GM23338 (cell line): Measurements from ENCODE around the gene SASH1. TPM values are rescaled to one million over a fixed set of nuclear protein-coding genes. Genes with fewer than 3 reads are reported as not detected.

Experiments
- ATAC-seq: fragments of 200-7000 bp; cut with Tn5 transposase; 3 replicates; pipeline ENCODE4 v1.9.1; 2020
- DNase-seq: peaks from one replicate; pipeline ENCODE4 v3.0.0-alpha.2; 2015; ENCODE audit warnings: low spot score
- H2AFZ ChIP-seq: fragments of 200-600 bp; sonication (generic); 2 replicates; pipeline ENCODE4 v1.8.0; 2016; ENCODE audit warnings: antibody characterized with exemption, mild to moderate bottlenecking, moderate library complexity
- H3F3A ChIP-seq: fragments of 200-600 bp; sonication (generic); replicated peaks from 2 replicates; pipeline ENCODE4 v1.8.0; 2017; ENCODE audit warnings: antibody characterized with exemption, mixed run types, low read depth
- H3K27ac ChIP-seq: fragments of 200-600 bp; sonication (generic); 2 replicates; pipeline ENCODE4 v1.6.1; 2016; ENCODE audit warnings: low read depth
- H3K27me3 ChIP-seq: fragments of 200-600 bp; sonication (generic); 2 replicates; pipeline ENCODE4 v1.8.0; 2016; ENCODE audit warnings: mild to moderate bottlenecking, mixed run types, moderate library complexity; ENCODE audit not compliant: insufficient read depth
- H3K36me3 ChIP-seq: fragments of 200-600 bp; sonication (generic); 2 replicates; pipeline ENCODE4 v1.8.0; 2016; ENCODE audit warnings: mild to moderate bottlenecking; ENCODE audit not compliant: insufficient read depth
- H3K4me1 ChIP-seq: fragments of 200-600 bp; sonication (generic); 2 replicates; pipeline ENCODE4 v1.8.0; 2016; ENCODE audit warnings: mild to moderate bottlenecking, moderate library complexity; ENCODE audit not compliant: insufficient read depth
- H3K4me2 ChIP-seq: fragments of 200-600 bp; sonication (generic); 2 replicates; pipeline ENCODE4 v1.7.1; 2017; ENCODE audit warnings: mixed run types
- H3K4me3 ChIP-seq: fragments of 200-600 bp; sonication (generic); 2 replicates; pipeline ENCODE4 v1.6.1; 2016; ENCODE audit warnings: mixed run types
- H3K79me2 ChIP-seq: fragments of 200-600 bp; sonication (generic); replicated peaks from 2 replicates; pipeline ENCODE4 v1.8.0; 2017; ENCODE audit warnings: mild to moderate bottlenecking; ENCODE audit not compliant: insufficient read depth
- H3K9me2 ChIP-seq: fragments of 200-600 bp; sonication (generic); 2 replicates; pipeline ENCODE4 v1.8.0; 2017; ENCODE audit not compliant: insufficient read depth
- H4K20me1 ChIP-seq: fragments of 200-600 bp; sonication (generic); replicated peaks from 2 replicates; pipeline ENCODE4 v1.8.0; 2017; ENCODE audit warnings: mild to moderate bottlenecking; ENCODE audit not compliant: insufficient read depth
- H3K27ac Mint-ChIP-seq: 2 replicates; pipeline ENCODE4 v1.8.0; 2020; ENCODE audit warnings: inconsistent platforms, mild to moderate bottlenecking, moderate library complexity, mixed read lengths
- H3K27me3 Mint-ChIP-seq: 3 replicates; pipeline ENCODE4 v1.8.0; 2022; ENCODE audit warnings: low read depth, mild to moderate bottlenecking, moderate library complexity, mixed read lengths, inconsistent platforms; ENCODE audit not compliant: insufficient read depth, poor library complexity
- H3K36me3 Mint-ChIP-seq: 3 replicates; pipeline ENCODE4 v1.8.0; 2021; ENCODE audit warnings: low read depth, mild to moderate bottlenecking, inconsistent platforms, moderate library complexity, mixed read lengths
- H3K4me1 Mint-ChIP-seq: 3 replicates; pipeline ENCODE4 v1.8.0; 2020; ENCODE audit warnings: mild to moderate bottlenecking, inconsistent platforms, mixed read lengths
- H3K4me3 Mint-ChIP-seq: 3 replicates; pipeline ENCODE4 v1.8.0; 2021; ENCODE audit warnings: moderate library complexity, mild to moderate bottlenecking, inconsistent platforms, mixed read lengths
- H3K9me3 Mint-ChIP-seq: 3 replicates; pipeline ENCODE4 v1.8.0; 2020; ENCODE audit warnings: moderate library complexity, mild to moderate bottlenecking, inconsistent platforms, mixed read lengths
- ZNF114 ChIP-seq: fragments of 250-450 bp; sonication (Bioruptor Pico); IDR thresholded peaks from 2 replicates; pipeline ENCODE4 v1.5.0; 2020; ENCODE audit warnings: mild to moderate bottlenecking, moderate library complexity
- polyA plus RNA-seq: library from polyadenylated mRNA; unstranded; fragments of >200 nt; fragmentation: Nextera tagmentation; extraction: Ambion mirVana; gene quantifications from 2 replicates; pipeline ENCODE4 v1.2.1, GENCODE V29; 2016
- total RNA-seq: library from RNA; depleted of rRNA; stranded (reverse); fragments of >200 nt; shearing (Covaris generic); gene quantifications from 2 replicates; pipeline ENCODE4 v1.2.3, GENCODE V29; 2014
- TF ChIP-seq, protein P1 (sequence below): fragments of 250-450 bp; sonication (Bioruptor Pico); IDR thresholded peaks from 2 replicates; pipeline ENCODE4 v1.5.0; 2020; ENCODE audit warnings: mild to moderate bottlenecking, moderate library complexity
- TF ChIP-seq, protein P2 (sequence below): IDR thresholded peaks from one replicate; pipeline ENCODE4 v1.6.1; 2018; ENCODE audit warnings: antibody characterized with exemption; ENCODE audit not compliant: unreplicated experiment

The SASH1 gene
- total and polyA plus RNA-seq, 2 experiments from 2014 or later, result 8.2 to 30.2 TPM

DNA sequence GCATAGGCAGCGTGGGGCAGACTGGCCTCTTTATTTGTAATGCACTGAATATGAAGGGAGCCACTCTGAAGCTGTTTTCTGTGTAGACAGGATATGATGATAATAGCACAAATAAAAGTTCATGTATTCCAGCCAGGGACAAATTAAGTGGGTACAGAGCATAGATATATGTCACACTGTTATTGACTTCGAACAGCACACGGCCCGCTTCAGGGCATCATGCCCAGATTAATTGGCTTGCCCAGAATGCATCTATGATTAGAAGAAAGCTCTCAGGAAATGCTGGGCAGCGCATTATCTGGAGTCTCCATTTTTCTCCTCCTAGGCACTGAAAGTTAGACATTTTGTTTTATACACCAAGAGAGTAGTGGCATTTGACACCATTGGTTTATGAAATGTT, 26.3 kb upstream of the SASH1 start (continued):
- TF ChIP-seq, protein P1, sequence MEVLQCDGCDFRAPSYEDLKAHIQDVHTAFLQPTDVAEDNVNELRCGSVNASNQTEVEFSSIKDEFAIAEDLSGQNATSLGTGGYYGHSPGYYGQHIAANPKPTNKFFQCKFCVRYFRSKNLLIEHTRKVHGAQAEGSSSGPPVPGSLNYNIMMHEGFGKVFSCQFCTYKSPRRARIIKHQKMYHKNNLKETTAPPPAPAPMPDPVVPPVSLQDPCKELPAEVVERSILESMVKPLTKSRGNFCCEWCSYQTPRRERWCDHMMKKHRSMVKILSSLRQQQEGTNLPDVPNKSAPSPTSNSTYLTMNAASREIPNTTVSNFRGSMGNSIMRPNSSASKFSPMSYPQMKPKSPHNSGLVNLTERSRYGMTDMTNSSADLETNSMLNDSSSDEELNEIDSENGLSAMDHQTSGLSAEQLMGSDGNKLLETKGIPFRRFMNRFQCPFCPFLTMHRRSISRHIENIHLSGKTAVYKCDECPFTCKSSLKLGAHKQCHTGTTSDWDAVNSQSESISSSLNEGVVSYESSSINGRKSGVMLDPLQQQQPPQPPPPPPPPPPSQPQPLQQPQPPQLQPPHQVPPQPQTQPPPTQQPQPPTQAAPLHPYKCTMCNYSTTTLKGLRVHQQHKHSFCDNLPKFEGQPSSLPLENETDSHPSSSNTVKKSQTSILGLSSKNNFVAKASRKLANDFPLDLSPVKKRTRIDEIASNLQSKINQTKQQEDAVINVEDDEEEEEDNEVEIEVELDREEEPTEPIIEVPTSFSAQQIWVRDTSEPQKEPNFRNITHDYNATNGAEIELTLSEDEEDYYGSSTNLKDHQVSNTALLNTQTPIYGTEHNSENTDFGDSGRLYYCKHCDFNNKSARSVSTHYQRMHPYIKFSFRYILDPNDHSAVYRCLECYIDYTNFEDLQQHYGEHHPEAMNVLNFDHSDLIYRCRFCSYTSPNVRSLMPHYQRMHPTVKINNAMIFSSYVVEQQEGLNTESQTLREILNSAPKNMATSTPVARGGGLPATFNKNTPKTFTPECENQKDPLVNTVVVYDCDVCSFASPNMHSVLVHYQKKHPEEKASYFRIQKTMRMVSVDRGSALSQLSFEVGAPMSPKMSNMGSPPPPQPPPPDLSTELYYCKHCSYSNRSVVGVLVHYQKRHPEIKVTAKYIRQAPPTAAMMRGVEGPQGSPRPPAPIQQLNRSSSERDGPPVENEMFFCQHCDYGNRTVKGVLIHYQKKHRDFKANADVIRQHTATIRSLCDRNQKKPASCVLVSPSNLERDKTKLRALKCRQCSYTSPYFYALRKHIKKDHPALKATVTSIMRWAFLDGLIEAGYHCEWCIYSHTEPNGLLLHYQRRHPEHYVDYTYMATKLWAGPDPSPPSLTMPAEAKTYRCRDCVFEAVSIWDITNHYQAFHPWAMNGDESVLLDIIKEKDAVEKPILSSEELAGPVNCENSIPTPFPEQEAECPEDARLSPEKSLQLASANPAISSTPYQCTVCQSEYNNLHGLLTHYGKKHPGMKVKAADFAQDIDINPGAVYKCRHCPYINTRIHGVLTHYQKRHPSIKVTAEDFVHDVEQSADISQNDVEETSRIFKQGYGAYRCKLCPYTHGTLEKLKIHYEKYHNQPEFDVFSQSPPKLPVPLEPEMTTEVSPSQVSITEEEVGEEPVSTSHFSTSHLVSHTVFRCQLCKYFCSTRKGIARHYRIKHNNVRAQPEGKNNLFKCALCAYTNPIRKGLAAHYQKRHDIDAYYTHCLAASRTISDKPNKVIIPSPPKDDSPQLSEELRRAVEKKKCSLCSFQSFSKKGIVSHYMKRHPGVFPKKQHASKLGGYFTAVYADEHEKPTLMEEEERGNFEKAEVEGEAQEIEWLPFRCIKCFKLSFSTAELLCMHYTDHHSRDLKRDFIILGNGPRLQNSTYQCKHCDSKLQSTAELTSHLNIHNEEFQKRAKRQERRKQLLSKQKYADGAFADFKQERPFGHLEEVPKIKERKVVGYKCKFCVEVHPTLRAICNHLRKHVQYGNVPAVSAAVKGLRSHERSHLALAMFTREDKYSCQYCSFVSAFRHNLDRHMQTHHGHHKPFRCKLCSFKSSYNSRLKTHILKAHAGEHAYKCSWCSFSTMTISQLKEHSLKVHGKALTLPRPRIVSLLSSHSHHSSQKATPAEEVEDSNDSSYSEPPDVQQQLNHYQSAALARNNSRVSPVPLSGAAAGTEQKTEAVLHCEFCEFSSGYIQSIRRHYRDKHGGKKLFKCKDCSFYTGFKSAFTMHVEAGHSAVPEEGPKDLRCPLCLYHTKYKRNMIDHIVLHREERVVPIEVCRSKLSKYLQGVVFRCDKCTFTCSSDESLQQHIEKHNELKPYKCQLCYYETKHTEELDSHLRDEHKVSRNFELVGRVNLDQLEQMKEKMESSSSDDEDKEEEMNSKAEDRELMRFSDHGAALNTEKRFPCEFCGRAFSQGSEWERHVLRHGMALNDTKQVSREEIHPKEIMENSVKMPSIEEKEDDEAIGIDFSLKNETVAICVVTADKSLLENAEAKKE (CRISPR knock-in tag), result no peak
- TF ChIP-seq ZNF114 (CRISPR knock-in tag), result no peak

DNA sequence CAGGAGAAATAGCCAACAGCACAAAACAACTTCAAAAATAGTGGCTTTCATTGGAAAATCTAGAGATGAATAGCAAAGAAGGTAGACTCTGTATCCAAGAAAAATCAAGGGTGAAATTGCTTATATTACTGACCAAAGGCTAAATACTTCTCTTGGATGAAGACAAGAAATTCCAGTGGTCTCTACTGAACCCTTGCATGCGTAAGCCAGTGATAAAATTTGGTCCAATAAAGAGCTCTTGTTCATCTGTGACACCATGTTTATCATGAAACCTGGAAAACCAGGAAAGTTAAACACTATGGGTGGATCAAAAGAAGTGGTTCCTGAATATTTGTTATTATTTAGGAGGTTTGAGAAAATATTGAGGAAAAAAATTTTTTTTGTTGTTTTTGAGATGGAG, 25.6 kb upstream of the SASH1 start:
- DNase-seq, result no peak
- no peak overlapping the region for H3K27ac Mint-ChIP-seq
- H3K4me3 Mint-ChIP-seq, result no peak overlapping the region
- no peaks in the 10 kb centered on the region for H4K20me1 ChIP-seq
- H3K79me2 ChIP-seq, result no peaks in the 10 kb centered on the region
- H3K9me2 ChIP-seq, result 0 out of 2 replicates have a peak, but pooled peaks cover 3% of the 10 kb centered on the region
- ATAC-seq, result no peak
- H3F3A ChIP-seq, result no peaks in the 10 kb centered on the region
- no peaks in the 10 kb centered on the region for H3K9me3 Mint-ChIP-seq
- H3K27me3 Mint-ChIP-seq, result no peaks in the 10 kb centered on the region
- H2AFZ ChIP-seq, result no peak overlapping the region
- H3K36me3 ChIP-seq, result no peaks in the 10 kb centered on the region
- no peak overlapping the region for H3K27ac ChIP-seq
- no peaks in the 10 kb centered on the region for H3K27me3 ChIP-seq
- H3K4me3 ChIP-seq, result no peak overlapping the region
- peaks cover 9% of the 10 kb centered on the region; the same call in 2 of the 3 replicates for H3K4me1 Mint-ChIP-seq
- H3K4me1 ChIP-seq, result no peaks in the 10 kb centered on the region
- H3K4me2 ChIP-seq, result no peak overlapping the region
- no peaks in the 10 kb centered on the region for H3K36me3 Mint-ChIP-seq
- TF ChIP-seq, protein P1 (CRISPR knock-in tag), result no peak
- TF ChIP-seq, protein P2, sequence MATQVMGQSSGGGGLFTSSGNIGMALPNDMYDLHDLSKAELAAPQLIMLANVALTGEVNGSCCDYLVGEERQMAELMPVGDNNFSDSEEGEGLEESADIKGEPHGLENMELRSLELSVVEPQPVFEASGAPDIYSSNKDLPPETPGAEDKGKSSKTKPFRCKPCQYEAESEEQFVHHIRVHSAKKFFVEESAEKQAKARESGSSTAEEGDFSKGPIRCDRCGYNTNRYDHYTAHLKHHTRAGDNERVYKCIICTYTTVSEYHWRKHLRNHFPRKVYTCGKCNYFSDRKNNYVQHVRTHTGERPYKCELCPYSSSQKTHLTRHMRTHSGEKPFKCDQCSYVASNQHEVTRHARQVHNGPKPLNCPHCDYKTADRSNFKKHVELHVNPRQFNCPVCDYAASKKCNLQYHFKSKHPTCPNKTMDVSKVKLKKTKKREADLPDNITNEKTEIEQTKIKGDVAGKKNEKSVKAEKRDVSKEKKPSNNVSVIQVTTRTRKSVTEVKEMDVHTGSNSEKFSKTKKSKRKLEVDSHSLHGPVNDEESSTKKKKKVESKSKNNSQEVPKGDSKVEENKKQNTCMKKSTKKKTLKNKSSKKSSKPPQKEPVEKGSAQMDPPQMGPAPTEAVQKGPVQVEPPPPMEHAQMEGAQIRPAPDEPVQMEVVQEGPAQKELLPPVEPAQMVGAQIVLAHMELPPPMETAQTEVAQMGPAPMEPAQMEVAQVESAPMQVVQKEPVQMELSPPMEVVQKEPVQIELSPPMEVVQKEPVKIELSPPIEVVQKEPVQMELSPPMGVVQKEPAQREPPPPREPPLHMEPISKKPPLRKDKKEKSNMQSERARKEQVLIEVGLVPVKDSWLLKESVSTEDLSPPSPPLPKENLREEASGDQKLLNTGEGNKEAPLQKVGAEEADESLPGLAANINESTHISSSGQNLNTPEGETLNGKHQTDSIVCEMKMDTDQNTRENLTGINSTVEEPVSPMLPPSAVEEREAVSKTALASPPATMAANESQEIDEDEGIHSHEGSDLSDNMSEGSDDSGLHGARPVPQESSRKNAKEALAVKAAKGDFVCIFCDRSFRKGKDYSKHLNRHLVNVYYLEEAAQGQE, result no peak
